ENCODE measurements around the gene PRMT2. TPM values are rescaled to one million over a fixed set of nuclear protein-coding genes. Genes with fewer than 3 reads are reported as not detected.
A peak's percentile ranks its signal among the peaks of the same experiment; 100 is the strongest.

PRMT2 gene
- total and polyA plus RNA-seq, 5 experiments from 2014 or later = 358 to 485 (median 376) TPM

DNA sequence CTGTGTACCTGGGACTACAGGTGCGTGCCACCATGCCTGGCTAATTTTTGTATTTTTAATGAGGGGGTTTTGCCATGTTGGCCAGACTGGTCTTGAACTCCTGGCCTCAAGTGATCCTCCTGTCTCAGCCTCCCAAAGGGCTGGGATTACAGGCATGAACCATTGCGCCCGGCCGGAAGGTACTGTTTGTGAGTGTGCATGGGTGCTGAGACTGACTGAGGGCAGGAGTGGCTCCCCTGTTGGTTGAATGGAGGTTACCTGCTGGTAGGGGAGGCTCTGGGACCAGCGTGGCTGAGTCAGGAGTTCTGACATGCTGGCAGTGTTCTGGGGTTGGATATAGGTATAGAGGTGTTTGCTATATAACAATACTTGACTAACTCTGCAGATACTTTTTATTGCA is 10.4 kb downstream of the PRMT2 start:
- Mint-ChIP-seq H3K4me1 (peaks cover 20 to 85% (median 58%) of the 10 kb centered on the region in 4 donors), H3K27me3 (no peaks in the 10 kb centered on the region), H3K27ac (peak overlapping the region in 9 of 10 donors; percentile 17 to 78 (median 65)), H3K4me3 (peak overlapping the region in 4 of 10 donors; percentile 5 to 49 (median 36)), H3K36me3 (peaks cover 5 to 96% (median 68%) of the 10 kb centered on the region in 3 donors), H3K9me3 (peaks cover 0 to 2% (median 0%) of the 10 kb centered on the region in 9 donors)
- POLR2A ChIA-PET = interaction anchor here (1.0 to 2.5 kb wide), 4 partner anchors 8 to 11 kb away, joined by 3 to 12 read pairs (median 10); partner anchors contain the start of gene PRMT2
- DNase-seq = no peak
- no peak for ATAC-seq

DNA sequence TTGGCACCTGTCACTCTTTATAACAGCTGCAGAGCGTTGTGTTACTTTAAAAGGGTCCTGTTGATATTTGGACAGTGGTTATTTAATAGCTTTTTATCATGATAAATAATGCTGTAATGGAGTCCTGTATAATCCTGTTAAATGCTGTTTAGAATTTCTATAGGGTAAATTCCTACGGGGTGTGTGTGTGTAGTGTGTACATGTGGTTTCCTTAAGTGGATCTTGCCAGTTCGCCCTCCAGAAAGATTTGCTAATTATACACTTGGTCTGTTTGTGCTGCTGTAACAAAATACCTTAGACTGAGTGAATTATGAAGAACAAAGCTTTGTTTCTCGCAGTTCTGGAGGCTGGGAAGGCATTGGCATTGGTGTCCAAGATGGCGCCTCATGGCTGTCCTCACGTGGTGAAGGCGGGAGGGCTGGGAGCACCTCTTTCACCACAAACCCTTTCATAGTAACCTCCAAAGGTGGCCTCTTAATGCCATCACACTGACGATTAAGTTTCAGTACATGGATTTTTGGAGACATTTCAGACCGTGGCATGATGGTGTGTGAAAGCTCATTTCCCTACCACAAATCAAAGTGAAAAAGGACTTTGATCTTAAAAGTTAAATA is 11.2 kb downstream of the PRMT2 start:
- peak in 1 of 2 donors; percentile 35 for ATAC-seq
- peak overlapping the region in 9 of 10 donors; percentile 19 to 49 (median 37) for H3K4me3 Mint-ChIP-seq

DNA sequence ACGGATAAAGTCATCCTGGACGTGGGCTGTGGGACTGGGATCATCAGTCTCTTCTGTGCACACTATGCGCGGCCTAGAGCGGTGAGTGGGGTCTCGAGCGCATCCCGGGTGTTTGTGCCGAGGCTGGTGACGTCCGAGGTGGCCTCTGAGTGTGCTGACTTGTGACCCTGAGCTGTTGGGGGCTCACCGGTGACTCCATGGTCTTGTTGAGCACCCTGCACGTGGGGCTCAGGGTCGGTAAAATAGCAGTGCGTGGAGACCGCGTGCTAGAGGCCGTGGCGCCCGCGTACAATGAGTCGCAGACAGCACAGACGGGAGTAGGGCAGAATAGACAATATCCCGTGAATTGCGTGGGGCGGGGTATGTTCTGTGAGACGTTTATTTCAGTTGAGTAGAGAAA is 13.1 kb downstream of the PRMT2 start:
- peaks cover 0 to 2% (median 0%) of the 10 kb centered on the region in 9 donors for H3K9me3 Mint-ChIP-seq
- no peaks in the 10 kb centered on the region for H3K27me3 Mint-ChIP-seq
- H3K36me3 Mint-ChIP-seq = peaks cover 16 to 99% (median 79%) of the 10 kb centered on the region in 3 donors
- POLR2A ChIA-PET = interaction anchor here (0.5 to 2.5 kb wide), 3 partner anchors 11 to 178 kb away, joined by 3 to 11 read pairs (median 4); no protein-coding TSS in a partner anchor
- peaks cover 19 to 81% (median 55%) of the 10 kb centered on the region in 4 donors for H3K4me1 Mint-ChIP-seq
- ATAC-seq = no peak
- DNase-seq = no peak
- H3K27ac Mint-ChIP-seq = peak overlapping the region in 5 of 10 donors; percentile 30 to 88 (median 83)
- peak overlapping the region in 1 of 10 donors; percentile 10 for H3K4me3 Mint-ChIP-seq

More for the DNA sequence above, 11.2 kb downstream of the PRMT2 start:
- POLR2A ChIA-PET = interaction anchor here (0.8 to 2.5 kb wide), 3 partner anchors 10 to 115 kb away, joined by 3 to 11 read pairs (median 5); no protein-coding TSS in a partner anchor
- Mint-ChIP-seq H3K36me3 (peaks cover 4 to 96% (median 66%) of the 10 kb centered on the region in 3 donors), H3K9me3 (peaks cover 0 to 2% (median 0%) of the 10 kb centered on the region in 9 donors), H3K27ac (peak overlapping the region; percentile 17 to 85 (median 71)), H3K27me3 (no peaks in the 10 kb centered on the region), H3K4me1 (peaks cover 16 to 85% (median 55%) of the 10 kb centered on the region in 4 donors)
- DNase-seq = no peak

- Mint-ChIP-seq H3K4me3 (no peak overlapping the region), H3K9me3 (peaks cover 0 to 10% (median 6%) of the 10 kb centered on the region in 9 donors), H3K36me3 (peaks cover 25 to 99% (median 82%) of the 10 kb centered on the region in 3 donors), H3K4me1 (peaks cover 20 to 75% (median 57%) of the 10 kb centered on the region in 4 donors), H3K27ac (peak overlapping the region in 7 of 10 donors; percentile 34 to 89 (median 76)), H3K27me3 (no peaks in the 10 kb centered on the region)
- DNase-seq = no peak
- ATAC-seq = no peak
- POLR2A ChIA-PET = interaction anchor here (1.7 kb wide), 1 partner anchor 13 kb away, joined by 3 read pairs; no protein-coding TSS in a partner anchor
Observed at GRCh38 chr21:46649356-46649755, 13.9 kb downstream of the PRMT2 start.

GRCh38 chr21:46650476-46651098 is 15.1 kb downstream of the PRMT2 start:
- no peak overlapping the region for H3K4me3 Mint-ChIP-seq
- peaks cover 20 to 70% (median 55%) of the 10 kb centered on the region in 4 donors for H3K4me1 Mint-ChIP-seq
- H3K36me3 Mint-ChIP-seq = peaks cover 37 to 99% (median 86%) of the 10 kb centered on the region in 3 donors
- ATAC-seq (no peak), DNase-seq (no peak)
- peak overlapping the region; percentile 44 to 91 (median 77) for H3K27ac Mint-ChIP-seq
- POLR2A ChIA-PET = no interaction called here
- peaks cover 3 to 23% (median 15%) of the 10 kb centered on the region in 9 donors for H3K9me3 Mint-ChIP-seq
- H3K27me3 Mint-ChIP-seq = no peaks in the 10 kb centered on the region

DNA sequence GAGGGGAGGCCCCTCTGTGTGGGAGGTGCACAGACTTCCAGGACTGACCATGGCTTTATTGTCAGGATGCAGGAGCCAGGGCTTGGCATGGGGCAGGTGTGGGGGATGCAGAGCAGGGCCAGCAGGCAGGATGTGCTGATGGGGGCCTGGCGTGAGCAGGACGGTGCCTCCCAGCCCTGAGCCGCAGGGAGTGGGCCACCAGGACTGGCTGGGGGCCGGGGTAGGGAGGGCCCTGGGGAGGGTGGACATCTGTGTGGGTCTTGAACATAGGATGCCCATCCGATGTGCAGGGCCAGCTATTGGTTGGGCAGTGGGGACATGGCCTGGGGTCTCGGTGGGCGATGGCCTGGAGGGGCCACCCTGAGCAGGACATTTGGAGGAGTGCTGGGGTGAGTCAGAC is 15.6 kb downstream of the PRMT2 start:
- POLR2A ChIA-PET = no interaction called here

GRCh38 chr21:46655230-46655629 is 19.8 kb downstream of the PRMT2 start:
- DNase-seq (no peak), ATAC-seq (no peak)
- H3K4me3 Mint-ChIP-seq = no peak overlapping the region
- POLR2A ChIA-PET = interaction anchor here (0.8 to 1.5 kb wide), 4 partner anchors 12 to 61 kb away, joined by 3 to 7 read pairs (median 4); no protein-coding TSS in a partner anchor
- peaks cover 57 to 90% (median 80%) of the 10 kb centered on the region in 3 donors for H3K36me3 Mint-ChIP-seq
- peaks cover 6 to 37% (median 25%) of the 10 kb centered on the region in 9 donors for H3K9me3 Mint-ChIP-seq
- peak overlapping the region in 3 of 10 donors; percentile 18 to 28 (median 19) for H3K27ac Mint-ChIP-seq
- no peaks in the 10 kb centered on the region for H3K27me3 Mint-ChIP-seq
- H3K4me1 Mint-ChIP-seq = peaks cover 29 to 65% (median 46%) of the 10 kb centered on the region in 4 donors

More for the DNA sequence above, 15.6 kb downstream of the PRMT2 start:
- Mint-ChIP-seq H3K4me1 (peaks cover 20 to 65% (median 50%) of the 10 kb centered on the region in 4 donors), H3K9me3 (peaks cover 4 to 28% (median 17%) of the 10 kb centered on the region in 9 donors), H3K36me3 (peaks cover 42 to 99% (median 86%) of the 10 kb centered on the region in 3 donors), H3K27me3 (no peaks in the 10 kb centered on the region), H3K4me3 (peak overlapping the region in 1 of 10 donors; percentile 7), H3K27ac (peak overlapping the region in 9 of 10 donors; percentile 43 to 91 (median 77))
- DNase-seq (no peak), ATAC-seq (no peak)

DNA sequence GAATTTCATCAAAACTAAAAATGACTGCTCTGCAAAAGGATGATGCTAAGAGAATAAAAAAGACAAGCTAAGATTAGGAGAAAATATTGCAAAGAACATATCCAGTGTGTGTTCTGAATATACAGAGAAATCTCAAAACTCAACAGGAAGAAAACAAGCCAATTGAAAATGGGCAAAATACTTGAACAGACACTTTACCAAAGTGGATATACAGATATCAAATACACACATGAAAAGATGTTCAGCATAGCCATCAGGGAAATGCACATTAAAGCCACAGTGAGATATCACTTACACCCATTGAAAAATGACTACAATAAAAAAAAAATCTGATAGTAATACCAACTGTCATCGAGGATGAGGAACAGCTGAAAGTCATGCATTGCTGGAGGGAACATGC is 21.3 kb downstream of the PRMT2 start:
- peaks cover 26 to 61% (median 43%) of the 10 kb centered on the region in 4 donors for H3K4me1 Mint-ChIP-seq
- POLR2A ChIA-PET = interaction anchor here (0.7 to 2.3 kb wide), 9 partner anchors 10 to 139 kb away, joined by 3 to 10 read pairs (median 6); partner anchors contain the start of gene PRMT2
- no peak for ATAC-seq
- peaks cover 6 to 37% (median 25%) of the 10 kb centered on the region in 9 donors for H3K9me3 Mint-ChIP-seq
- peak overlapping the region in 7 of 10 donors; percentile 1 to 58 (median 51) for H3K27ac Mint-ChIP-seq
- no peak overlapping the region for H3K4me3 Mint-ChIP-seq
- DNase-seq = no peak
- H3K36me3 Mint-ChIP-seq = peaks cover 54 to 77% (median 70%) of the 10 kb centered on the region in 3 donors
- no peaks in the 10 kb centered on the region for H3K27me3 Mint-ChIP-seq

GRCh38 chr21:46660505-46660904 is 25.0 kb downstream of the PRMT2 start:
- H3K4me1 Mint-ChIP-seq = peaks cover 20 to 52% (median 39%) of the 10 kb centered on the region in 4 donors

DNA sequence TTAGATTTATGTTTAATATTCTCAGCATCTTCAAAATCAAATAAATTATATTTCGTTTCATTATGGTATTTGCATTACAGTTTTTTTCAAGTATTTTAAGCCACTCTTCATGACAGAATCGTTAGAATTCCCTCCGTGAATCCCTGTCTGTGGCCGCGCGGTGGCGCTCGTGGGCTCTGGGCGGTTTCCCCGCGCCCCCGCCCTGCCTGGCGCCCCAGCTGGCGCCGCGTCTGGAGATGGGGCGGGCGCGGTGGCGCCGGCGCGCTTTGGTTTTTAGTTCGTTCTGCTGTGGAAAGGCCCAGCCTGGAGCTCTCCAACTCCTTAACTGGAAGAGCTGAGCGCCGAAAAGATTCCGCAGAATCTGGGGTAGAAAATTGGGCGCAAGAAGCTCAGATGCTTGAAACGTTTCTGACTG is 25.7 kb downstream of the PRMT2 start:
- H3K4me1 Mint-ChIP-seq = peaks cover 21 to 57% (median 42%) of the 10 kb centered on the region in 4 donors

More at GRCh38 chr21:46660505-46660904, 25.0 kb downstream of the PRMT2 start:
- ATAC-seq (peak; percentile 68 to 74), DNase-seq (peak in 2 of 10 donors; percentile 29 to 34)
- peaks cover 3 to 17% (median 15%) of the 10 kb centered on the region in 9 donors for H3K9me3 Mint-ChIP-seq
- POLR2A ChIA-PET = no interaction called here
- H3K27ac Mint-ChIP-seq = peak overlapping the region; percentile 36 to 84 (median 76)
- H3K4me3 Mint-ChIP-seq = peak overlapping the region in 8 of 10 donors; percentile 20 to 56 (median 36)
- H3K27me3 Mint-ChIP-seq = no peaks in the 10 kb centered on the region
- peaks cover 20 to 64% (median 46%) of the 10 kb centered on the region in 3 donors for H3K36me3 Mint-ChIP-seq

DNA sequence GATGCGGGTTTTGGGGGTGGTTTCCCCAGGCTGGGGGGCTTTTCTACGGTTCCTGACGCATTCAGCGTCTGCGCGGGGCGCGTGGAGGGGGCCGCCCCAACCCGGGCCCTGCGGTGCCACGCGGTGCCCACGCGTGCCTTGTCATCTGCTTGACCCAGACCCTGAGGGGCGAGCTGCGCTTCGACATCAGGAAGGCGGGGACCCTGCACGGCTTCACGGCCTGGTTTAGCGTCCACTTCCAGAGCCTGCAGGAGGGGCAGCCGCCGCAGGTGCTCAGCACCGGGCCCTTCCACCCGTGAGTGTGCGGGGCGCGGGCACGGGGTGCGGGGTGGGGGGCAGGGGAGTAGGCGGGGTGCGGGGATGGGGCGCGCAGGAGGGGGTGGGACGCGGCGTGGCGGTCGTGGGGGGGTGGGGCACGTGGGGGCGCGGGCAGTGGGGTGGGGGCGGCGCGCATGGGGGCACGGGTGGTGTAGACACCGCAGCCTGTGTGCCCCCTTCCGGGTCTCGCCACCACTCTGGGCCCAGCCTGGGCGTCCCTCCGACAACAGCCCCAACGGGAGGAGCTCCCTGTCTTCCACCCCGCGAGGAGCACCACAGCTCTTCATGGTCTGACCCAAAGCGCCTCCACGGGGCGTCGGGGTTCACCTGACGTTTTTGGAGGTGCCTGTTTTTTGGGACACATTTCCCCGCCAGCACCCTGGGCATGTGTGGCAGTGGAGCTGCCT is 26.3 kb downstream of the PRMT2 start:
- DNase-seq = peak in 1 of 10 donors; percentile 33
- H3K4me3 Mint-ChIP-seq = peak overlapping the region in 9 of 10 donors; percentile 30 to 77 (median 56)
- peak; percentile 36 to 49 for ATAC-seq
- peaks cover 7 to 56% (median 38%) of the 10 kb centered on the region in 3 donors for H3K36me3 Mint-ChIP-seq
- H3K9me3 Mint-ChIP-seq = peaks cover 0 to 5% (median 2%) of the 10 kb centered on the region in 9 donors
- H3K27me3 Mint-ChIP-seq = no peaks in the 10 kb centered on the region
- H3K27ac Mint-ChIP-seq = peak overlapping the region in 2 of 10 donors; percentile 65 to 75
- POLR2A ChIA-PET = interaction anchor here (0.8 to 1.4 kb wide), 4 partner anchors 8 to 100 kb away, joined by 3 to 4 read pairs (median 4); no protein-coding TSS in a partner anchor
- H3K4me1 Mint-ChIP-seq = peaks cover 21 to 57% (median 41%) of the 10 kb centered on the region in 4 donors

More for the DNA sequence above, 25.7 kb downstream of the PRMT2 start:
- DNase-seq = peak in 9 of 10 donors; percentile 35 to 62 (median 56)
- Mint-ChIP-seq H3K4me3 (peak overlapping the region in 9 of 10 donors; percentile 30 to 77 (median 56)), H3K27me3 (no peaks in the 10 kb centered on the region), H3K9me3 (peaks cover 0 to 10% (median 8%) of the 10 kb centered on the region in 9 donors), H3K27ac (peak overlapping the region in 9 of 10 donors; percentile 36 to 82 (median 71)), H3K36me3 (peaks cover 13 to 62% (median 44%) of the 10 kb centered on the region in 3 donors)
- ATAC-seq = peak; percentile 59 to 69
- POLR2A ChIA-PET = interaction anchor here (0.8 to 1.1 kb wide), 3 partner anchors 9 to 99 kb away, joined by 3 to 4 read pairs (median 4); no protein-coding TSS in a partner anchor

Data from naive thymus-derived CD8-positive, alpha-beta T cell (primary cell).